22Rv1 (cell line): ENCODE data around the gene NR2F6.

Experiments used
- ZFX ChIP-seq: fragments of 450-650 bp; IDR thresholded peaks from 2 replicates; pipeline ENCODE4 v1.6.1; 2017; ENCODE audit warnings: antibody characterized with exemption, borderline replicate concordance
- TF ChIP-seq, protein P1 (sequence below): fragments of 450-650 bp; IDR thresholded peaks from 2 replicates; pipeline ENCODE4 v1.5.1; 2017; ENCODE audit warnings: mild to moderate bottlenecking

DNA sequence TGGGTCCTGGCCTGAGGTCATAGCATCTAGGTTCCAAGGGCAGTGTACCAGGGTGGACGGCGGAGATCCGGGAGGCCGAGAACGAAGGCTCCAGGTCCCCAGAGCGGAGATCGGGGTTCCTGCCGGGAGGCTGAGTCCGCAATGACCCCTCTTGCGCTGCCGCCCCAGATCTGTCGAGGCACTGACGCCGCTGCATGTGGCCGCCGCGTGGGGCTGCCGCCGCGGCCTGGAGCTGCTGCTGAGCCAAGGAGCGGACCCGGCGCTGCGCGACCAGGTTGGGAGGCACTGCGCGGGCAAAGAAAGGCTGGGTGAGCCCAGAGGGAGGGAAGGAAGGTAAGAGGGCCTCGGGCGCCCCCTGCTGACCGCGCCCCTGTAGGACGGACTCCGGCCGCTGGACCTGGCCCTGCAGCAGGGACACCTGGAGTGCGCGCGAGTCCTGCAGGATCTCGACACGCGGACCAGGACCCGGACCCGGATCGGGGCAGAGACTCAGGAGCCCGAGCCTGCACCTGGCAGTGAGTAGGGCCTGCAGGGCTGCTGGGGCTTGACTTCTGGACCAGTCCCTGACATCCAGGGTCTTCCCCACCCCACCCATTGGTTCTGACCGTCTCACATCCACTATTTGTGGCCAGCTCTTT is 36.9 kb upstream of the NR2F6 start:
- TF ChIP-seq, protein P1, sequence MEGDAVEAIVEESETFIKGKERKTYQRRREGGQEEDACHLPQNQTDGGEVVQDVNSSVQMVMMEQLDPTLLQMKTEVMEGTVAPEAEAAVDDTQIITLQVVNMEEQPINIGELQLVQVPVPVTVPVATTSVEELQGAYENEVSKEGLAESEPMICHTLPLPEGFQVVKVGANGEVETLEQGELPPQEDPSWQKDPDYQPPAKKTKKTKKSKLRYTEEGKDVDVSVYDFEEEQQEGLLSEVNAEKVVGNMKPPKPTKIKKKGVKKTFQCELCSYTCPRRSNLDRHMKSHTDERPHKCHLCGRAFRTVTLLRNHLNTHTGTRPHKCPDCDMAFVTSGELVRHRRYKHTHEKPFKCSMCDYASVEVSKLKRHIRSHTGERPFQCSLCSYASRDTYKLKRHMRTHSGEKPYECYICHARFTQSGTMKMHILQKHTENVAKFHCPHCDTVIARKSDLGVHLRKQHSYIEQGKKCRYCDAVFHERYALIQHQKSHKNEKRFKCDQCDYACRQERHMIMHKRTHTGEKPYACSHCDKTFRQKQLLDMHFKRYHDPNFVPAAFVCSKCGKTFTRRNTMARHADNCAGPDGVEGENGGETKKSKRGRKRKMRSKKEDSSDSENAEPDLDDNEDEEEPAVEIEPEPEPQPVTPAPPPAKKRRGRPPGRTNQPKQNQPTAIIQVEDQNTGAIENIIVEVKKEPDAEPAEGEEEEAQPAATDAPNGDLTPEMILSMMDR, result peak; percentile 94
- no peak for TF ChIP-seq ZFX
